Endothelial cell of umbilical vein (primary cell): ENCODE measurements around the gene MBLAC1.

Experiments used
- EZH2 ChIP-seq: IDR thresholded peaks from 2 replicates; pipeline ENCODE4 v1.6.1; 2012; ENCODE audit warnings: borderline replicate concordance, low read depth, mild to moderate bottlenecking, moderate library complexity, low read length, inconsistent platforms; ENCODE audit not compliant: severe bottlenecking
- GATA2 ChIP-seq: IDR thresholded peaks from 2 replicates; pipeline ENCODE4 v1.7.0; 2011; ENCODE audit warnings: low read depth, mild to moderate bottlenecking, moderate library complexity, mixed read lengths, low read length; ENCODE audit not compliant: insufficient read length, insufficient read depth
- JUN ChIP-seq: IDR thresholded peaks from 2 replicates; pipeline ENCODE4 v1.6.1; 2011; ENCODE audit warnings: borderline replicate concordance, low read depth; ENCODE audit not compliant: insufficient read length, insufficient read depth
- MYC ChIP-seq: IDR thresholded peaks from one replicate; pipeline ENCODE4 v1.6.1; 2011; ENCODE audit warnings: mild to moderate bottlenecking, low read depth, low read length
- POLR2A ChIP-seq: IDR thresholded peaks from 2 replicates; pipeline ENCODE4 v1.6.1; 2012; ENCODE audit warnings: low read depth, mild to moderate bottlenecking, control low read depth, low read length
- POLR2AphosphoS5 ChIP-seq: IDR thresholded peaks from 2 replicates; pipeline ENCODE4 v1.6.1; 2012; ENCODE audit warnings: low read depth, mild to moderate bottlenecking, control low read depth, low read length, moderate library complexity; ENCODE audit not compliant: insufficient read depth
- TF ChIP-seq, protein P1 (sequence below), 2 donors: IDR thresholded peaks; 1 replicate in 1 of 2; 2 replicates in 1 of 2; pipeline ENCODE4 v1.5.1; 2011; ENCODE audit warnings: low read length in 2 of 2, mild to moderate bottlenecking in 2 of 2, moderate library complexity in 2 of 2, control low read depth in 1 of 2, inconsistent platforms in 1 of 2, low read depth in 1 of 2; ENCODE audit not compliant: insufficient read depth in 1 of 2; ENCODE audit errors: extremely low read depth in 1 of 2
- TF ChIP-seq, protein P2 (sequence below): IDR thresholded peaks from 2 replicates; pipeline ENCODE4 v1.6.1; 2011; ENCODE audit not compliant: insufficient read depth, insufficient read length

DNA sequence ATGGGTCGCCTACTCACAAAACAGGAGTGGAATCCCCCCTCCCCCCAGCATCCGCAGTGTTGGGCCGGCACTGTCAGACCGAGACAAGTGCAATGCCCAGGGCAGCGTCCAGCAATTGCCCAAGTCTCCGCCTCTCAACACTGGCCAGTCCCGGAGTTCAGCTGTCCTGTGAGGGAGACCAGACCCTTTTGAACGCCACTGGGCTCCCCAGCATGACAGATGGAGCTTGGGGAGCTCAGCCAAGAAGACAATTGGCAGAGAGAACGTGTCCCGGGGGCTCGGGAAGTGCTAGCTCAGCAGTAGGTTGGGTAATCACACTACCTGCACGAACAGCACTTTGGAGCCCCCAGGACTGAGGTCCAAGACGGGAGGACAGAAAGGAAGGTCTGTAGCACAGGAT, 33.3 kb upstream of the MBLAC1 start:
- TF ChIP-seq, protein P1, sequence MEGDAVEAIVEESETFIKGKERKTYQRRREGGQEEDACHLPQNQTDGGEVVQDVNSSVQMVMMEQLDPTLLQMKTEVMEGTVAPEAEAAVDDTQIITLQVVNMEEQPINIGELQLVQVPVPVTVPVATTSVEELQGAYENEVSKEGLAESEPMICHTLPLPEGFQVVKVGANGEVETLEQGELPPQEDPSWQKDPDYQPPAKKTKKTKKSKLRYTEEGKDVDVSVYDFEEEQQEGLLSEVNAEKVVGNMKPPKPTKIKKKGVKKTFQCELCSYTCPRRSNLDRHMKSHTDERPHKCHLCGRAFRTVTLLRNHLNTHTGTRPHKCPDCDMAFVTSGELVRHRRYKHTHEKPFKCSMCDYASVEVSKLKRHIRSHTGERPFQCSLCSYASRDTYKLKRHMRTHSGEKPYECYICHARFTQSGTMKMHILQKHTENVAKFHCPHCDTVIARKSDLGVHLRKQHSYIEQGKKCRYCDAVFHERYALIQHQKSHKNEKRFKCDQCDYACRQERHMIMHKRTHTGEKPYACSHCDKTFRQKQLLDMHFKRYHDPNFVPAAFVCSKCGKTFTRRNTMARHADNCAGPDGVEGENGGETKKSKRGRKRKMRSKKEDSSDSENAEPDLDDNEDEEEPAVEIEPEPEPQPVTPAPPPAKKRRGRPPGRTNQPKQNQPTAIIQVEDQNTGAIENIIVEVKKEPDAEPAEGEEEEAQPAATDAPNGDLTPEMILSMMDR (IDR thresholded peaks at IDR 0.05; ENCODE audit: extremely low read depth in 1 of 2, insufficient read depth in 1 of 2, low read depth in 1 of 2, low read length in 2 of 2), result no peak
- TF ChIP-seq POLR2A, result no peak
- TF ChIP-seq, protein P2, sequence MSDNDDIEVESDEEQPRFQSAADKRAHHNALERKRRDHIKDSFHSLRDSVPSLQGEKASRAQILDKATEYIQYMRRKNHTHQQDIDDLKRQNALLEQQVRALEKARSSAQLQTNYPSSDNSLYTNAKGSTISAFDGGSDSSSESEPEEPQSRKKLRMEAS, result no peak
- TF ChIP-seq EZH2, result no peak
- TF ChIP-seq POLR2AphosphoS5, result peak; percentile 4
- no peak for TF ChIP-seq JUN
- no peak for TF ChIP-seq MYC
- TF ChIP-seq GATA2, result no peak
